Daoy (cell line): ENCODE data around the gene ISLR. TPM values are rescaled to one million over a fixed set of nuclear protein-coding genes. Genes with fewer than 3 reads are reported as not detected.
A peak's percentile ranks its signal among the peaks of the same experiment; 100 is the strongest.
"Not testable (repeated sequence)": the region's sequence is repeated elsewhere in the genome, so short reads cannot be mapped to it uniquely, and the experiment has no call there.

ENCODE experiments used
- DNase-seq: peaks from one replicate; pipeline ENCODE4 v3.0.0-alpha.2; 2015; ENCODE audit warnings: low read depth
- total RNA-seq: library from RNA; depleted of rRNA; stranded (reverse); fragments of >200 nt; shearing (Covaris generic); gene quantifications from 2 replicates; pipeline ENCODE4 v1.2.3, GENCODE V29; 2014

The ISLR gene
- total RNA-seq, 1 experiment from 2014 or later, result 0.29 TPM

DNA sequence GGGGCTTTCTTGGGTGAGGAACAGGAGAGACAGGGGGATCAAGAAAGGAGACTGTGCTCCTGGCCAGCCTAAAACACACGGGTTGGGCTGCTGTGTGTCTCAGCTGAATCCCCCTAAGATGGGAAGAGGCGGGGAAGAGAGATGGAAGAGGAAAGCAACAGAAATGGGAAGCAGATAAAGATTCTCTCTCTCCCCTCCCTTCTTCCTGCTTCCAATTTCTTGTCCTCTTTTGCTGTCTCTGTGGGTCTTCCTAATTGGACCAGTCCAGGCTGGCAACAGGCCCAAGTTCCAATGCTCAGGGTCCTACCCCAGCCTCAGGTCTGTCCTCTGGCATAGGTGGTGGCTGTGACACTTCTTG lies 36.0 kb upstream of the ISLR start:
- no peak for DNase-seq

DNA sequence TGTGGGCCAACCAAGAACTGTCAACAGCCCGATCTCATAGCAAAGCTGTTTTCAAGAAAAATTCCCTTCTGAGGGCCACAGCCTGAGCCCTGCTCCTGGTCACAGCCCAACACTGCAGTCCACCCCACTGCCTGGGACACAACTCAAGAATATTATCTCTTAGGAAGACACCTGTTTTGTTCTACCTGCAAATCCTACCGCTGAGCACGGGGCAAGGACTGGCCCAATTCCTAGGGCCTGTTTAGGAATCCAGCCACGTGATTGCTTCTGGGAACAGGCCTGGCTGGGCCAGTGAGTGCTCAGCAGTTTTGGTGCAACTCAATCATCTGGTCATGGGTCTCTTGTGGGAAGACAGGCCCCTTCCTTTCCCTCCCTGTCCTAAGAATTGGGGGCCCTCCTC lies 34.9 kb upstream of the ISLR start:
- no peak for DNase-seq

DNA sequence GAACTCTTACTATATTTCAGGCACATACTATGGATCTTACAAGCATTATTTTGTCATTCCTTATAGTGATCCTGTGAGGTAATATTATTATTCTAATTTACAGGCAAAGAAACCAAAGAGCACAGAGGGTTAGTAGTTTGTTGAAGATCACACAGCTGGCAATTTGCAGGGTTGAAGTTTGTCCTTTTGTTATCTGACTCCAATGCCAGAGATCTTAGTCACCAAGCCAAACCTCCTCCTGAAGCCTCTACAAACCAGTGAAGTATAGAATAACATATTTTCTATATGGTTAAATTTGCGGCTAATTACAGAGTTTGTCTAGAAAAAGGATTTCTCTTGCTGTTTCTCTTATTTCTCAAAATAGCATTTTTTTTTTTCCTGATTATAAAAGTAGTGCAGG lies 31.9 kb upstream of the ISLR start:
- DNase-seq, result peak; percentile 50

DNA sequence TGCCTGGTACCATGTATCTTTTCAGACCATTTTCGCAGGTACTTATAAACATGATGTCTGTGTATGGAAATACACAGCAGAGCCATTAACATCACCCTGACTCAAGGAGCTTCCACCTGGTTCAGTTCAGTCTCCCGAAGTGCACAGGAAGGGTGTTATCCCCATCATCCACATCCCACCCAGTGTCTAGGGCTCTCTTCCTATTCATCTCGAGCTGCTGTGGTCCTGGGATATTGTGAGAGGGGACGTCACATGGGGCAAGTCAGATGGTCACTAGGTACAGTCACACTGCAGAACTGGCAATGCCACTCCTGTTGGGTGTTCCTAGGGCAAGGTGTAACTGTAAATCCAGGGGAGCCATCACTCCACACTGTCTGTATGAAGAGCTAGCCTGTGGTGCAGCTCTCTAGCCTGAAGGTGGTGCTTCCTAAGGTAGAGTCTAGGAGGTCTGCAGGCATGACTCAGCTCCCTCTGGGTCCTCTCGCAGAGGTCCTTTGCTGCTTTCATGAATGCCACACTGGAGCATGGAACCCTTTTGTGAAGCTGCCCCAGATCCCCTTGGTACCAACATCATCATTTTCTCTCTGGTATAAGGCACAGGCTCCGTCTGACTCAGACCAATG lies 29.2 kb upstream of the ISLR start:
- DNase-seq, result peak; percentile 41

DNA sequence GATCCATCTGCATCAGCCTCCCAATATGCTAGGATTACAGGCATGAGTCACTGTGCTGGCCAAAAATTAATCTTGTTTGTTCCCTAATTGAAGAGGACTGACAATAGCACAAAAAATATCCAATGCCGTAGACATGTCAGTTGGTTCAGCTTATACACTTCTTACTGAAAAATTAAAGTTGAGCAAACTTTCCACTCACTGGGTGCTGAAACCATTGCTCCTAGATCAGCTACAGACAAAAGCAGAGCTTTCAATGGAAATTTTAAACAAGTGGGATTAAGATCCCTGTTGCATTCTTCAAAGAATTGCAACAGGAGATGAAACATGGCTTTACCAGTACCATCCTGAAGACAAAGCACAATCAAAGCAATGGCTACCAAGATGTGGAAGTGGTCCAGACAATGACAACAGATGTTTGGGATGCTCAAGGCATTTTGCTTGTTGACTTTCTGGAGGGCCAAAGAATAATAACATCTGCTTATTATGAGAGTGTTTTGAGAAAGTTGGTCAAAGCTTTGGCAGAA lies 27.2 kb upstream of the ISLR start:
- no peak for DNase-seq

DNA sequence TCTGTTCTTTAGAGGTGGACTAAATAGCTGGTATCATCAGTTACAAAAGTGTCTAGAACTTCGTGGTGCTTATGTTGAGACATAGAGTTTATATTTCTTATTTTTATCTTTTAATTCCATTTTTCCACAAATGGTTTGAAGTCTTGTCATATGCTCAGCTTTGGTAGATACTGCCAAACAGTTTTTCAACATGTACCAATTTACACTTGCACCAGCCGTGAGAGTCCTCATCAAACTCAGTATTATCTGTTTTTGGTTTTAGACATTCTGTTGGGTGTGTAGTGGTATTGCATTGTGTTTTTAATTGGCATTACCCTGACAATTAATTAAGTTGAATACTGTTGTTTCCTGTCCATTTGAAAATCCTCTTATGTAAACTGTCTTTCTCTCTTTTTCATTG lies 26.5 kb upstream of the ISLR start:
- no peak for DNase-seq

DNA sequence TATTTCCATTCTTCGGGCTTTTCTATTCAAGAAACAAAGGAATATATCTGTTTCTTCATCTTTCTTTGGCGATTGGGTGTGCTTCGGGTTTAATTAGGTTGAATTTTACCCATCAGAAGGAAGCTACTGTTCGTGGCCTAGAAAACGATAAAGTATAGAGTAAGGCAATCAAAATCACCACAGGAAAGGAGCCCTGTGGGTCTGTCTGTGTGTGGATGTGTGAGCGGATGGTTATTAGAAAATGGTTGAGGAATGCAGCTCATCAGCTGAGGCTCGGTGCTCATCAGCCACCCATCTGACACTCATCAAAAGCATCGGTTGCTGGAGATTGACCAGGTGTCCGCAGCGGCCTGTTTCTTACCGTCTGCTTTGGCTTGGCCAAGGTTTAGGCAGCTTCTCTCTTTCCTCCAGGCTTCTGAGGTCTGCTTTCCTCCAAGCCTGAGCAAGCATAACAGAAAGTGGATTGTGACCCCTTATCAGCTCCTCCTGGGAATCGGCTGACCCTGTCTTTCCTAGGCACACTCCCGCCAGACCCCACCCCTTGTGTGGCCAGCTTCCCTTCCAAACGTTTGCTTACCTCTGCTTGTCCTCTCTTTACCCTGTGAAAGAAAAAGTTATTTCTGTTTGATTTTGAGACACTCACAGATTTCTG lies 17.6 kb upstream of the ISLR start:
- DNase-seq, result no peak

DNA sequence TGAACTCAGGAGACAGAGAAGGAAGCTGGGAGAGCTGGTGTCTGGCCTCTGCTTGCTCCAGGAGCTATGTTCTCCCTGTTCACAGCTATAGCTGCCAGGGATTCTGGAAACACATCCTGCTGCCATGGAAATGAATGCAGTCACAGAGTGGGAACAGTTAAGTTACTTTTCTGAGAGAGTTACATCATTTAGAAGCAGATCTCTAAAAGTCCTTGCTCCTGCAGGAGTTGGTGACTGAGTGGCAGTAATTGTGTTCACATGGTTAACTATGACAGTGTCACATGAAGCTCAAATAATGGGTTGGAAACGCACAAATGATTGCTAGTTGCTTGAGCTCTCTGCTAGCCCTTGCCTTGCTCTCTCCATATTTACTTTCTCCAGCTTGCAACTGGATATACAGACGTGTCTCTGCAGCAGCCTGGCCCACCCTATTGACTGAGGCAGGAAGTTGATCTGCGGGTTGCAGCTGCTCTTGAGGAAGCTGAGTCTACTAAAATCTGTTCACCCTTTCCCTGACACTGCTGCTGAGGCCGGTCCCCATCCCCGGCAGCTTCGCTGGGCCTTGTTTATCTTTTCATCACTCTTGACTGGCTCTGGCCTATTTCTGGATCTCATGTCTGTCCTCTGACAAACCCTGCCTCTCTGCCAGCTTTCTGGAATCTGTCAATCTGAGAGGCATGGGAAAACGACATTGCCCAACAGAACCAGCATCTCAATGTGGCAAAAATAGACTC lies 16.7 kb upstream of the ISLR start:
- DNase-seq, result no peak

DNA sequence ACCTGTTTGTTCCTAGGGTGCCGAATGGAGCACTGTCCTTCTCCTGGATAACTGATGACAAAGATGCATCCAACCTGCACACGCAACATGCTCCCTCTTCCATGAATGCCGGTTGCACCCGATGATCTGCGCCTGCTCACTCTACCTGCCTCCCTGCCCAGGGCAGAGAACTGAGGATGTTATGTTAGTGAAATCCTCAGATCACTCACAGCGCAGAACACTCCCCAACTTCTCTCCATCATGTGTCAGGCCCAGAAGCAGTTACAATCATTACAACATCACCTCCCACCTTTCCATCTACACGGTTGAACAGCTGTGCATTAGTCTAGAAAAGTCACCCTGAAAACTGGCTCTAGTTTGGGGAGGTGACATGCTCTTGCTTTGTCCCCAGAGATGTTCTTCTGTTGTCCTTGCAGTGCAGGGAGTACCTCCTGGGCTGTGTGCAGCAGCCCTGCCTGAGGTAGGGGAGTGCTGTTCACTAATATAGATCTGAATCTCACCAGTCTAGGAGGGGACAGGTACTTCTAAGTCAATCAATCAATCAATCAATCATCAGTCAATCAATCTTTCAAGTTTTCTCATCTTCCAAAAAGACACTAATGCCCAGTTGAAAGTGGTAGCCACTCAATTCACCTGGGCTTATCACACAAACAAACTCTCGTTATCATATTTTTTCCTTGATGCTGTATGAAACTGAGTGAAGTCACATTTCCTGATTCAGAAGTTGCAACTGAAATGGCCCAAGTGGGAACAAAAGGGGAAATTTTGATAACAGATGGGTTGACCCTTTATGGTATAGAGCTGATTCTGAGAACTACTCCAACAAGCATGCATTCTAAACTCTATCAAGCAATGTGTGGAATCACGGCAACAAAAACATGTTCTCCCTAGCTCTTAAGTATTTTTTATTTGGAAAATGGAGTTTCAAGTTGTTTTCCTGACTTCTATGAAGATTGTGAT lies 15.4 kb upstream of the ISLR start:
- no peak for DNase-seq

DNA sequence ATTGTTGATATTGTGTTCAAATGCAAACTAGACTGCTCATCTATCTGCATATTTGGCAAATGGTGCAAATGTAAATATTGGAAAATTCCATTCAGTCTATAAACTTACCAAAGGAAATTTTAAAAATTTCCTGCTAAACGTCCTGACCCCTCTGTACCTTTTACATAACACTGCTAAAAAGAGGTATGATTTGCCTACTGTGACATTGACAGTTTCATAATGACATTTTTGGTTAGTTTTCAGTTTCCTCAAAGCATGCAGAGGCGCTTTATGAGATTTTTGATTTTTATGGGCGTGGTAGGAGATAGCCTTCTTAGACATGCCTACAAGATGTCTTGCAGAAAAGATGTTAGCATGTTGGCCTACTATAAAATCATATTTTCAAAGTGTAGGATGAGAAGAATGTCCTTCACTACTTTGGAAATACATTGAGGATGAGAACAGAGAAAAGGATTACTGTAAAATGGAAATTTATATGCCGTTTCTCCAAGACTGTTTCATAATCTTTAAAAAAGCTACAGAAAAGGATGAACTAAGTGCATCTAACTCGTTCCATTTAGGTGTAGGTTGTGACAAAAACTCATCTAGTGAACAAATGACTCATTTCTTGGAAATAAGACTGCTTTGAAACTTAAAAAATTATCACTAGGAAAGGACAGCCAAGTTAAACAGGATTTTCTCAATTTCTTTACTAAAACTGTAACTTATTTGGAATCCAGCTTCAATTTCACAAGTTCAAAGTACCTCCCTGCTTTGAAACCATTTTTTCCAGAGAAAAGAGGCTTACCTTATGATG lies 14.5 kb upstream of the ISLR start:
- no peak for DNase-seq

DNA sequence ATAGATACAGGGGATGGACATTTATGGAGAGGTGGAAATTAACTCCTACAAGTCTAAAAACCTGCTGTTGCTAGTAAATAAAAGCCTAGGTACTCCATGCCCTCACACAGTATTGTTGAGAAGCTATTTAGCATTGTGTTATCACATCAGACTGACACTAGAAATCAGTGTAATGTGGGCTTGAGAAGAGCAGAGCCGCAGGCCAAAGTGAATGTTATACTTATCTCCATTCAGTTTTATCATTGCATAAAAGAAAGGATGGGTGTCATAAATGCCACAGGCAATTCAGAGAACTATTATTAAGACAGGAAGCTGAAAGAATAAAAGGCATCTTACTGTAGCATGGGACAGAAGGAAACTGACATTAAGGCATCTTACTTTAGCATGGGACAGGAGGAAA lies 13.7 kb upstream of the ISLR start:
- DNase-seq, result no peak

DNA sequence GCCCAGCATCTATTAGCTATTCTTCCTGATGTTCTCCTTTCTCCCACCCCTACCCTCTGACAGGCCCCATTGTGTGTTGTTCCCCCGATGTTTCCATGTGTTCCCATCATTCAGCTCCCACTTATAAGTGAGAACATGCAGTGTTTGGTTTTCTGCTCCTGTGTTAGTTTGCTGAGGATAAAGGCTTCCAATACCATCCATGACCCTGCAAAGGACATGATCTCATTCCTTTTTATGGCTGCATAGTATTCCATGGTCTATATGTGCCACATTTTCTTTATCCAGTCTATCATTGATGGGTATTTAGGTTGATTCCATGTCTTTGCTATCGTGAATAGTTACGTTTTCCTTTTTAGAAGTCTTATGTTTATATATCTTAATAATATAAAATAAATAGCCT lies 13.1 kb upstream of the ISLR start:
- DNase-seq, result not testable (repeated sequence)

DNA sequence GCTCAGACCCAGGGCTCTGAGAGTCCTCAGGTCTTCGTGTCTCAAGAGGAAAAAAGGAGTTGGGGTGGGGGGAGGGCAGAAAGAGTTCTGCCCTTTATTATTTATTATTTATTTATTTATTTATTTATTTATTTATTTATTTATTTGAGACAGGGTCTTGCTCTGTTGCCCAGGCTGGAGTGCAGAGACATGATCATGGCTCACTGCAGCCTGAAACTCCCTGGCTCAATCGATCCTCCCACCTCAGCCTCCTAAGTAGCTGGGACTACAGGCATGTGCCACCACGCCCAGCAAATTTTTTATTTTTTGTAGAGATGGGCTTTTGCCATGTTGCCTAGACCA lies 11.3 kb upstream of the ISLR start:
- not testable (repeated sequence) for DNase-seq

DNA sequence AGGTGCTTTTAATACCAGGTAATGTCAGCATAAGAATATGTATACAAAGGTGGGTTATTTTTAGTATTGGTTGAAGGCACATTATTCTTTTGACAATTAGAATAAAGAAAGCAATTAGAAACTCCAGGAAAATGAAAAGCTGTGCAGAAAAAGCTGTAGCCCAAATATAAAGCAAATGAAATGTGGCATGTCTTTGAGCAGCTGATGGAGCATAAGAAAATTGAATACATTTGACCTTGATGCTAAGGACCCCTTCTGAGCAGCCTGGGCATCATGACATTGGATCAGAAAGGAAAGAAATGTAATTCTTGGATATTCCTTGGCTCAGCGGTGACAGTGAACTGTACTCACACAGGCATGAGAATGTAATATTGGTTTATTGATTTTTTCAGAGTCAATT lies 8.0 kb upstream of the ISLR start:
- DNase-seq, result no peak

DNA sequence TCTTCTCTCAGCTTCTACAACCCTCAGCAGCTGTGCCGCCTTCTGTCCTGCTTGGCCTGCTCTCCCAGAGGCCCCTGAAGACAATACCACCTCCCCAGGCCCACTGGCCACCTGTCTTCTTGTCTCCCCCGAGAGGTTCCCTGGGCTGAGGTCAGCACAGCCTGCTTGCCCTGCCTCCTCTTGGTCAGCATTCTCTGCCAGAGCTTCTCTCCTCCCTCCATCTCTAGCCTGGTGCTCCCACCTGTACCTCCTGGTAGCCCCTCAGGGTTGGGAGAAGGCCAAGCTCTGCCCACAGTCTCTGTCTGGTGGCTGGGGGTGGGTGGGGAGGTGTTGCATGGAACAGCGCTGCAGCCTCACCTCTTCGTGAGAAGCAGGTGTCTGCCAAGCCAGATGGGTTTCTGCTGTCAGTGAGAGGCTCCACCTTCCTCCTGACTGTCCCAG lies 5.6 kb upstream of the ISLR start:
- no peak for DNase-seq

DNA sequence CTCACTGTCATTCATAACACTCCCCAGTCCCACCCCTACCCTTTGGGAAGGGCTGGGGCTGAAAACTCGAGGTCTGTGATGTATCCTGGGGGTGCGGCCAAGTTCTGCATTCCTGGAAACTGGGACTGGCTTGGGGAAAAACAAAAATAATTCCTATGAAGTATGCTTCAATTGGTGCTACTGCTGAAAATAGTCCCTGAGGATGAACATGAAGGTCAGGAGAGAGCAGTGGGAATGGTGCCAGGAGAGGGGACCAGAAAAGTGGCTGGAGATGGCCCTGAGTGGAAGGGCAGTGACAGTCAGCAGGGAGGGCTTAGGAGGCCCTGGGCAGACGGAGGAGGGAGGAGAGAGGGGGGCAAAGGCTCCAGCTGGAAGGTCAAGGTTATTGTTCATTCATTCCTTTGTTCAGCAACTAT lies 4.8 kb upstream of the ISLR start:
- no peak for DNase-seq

DNA sequence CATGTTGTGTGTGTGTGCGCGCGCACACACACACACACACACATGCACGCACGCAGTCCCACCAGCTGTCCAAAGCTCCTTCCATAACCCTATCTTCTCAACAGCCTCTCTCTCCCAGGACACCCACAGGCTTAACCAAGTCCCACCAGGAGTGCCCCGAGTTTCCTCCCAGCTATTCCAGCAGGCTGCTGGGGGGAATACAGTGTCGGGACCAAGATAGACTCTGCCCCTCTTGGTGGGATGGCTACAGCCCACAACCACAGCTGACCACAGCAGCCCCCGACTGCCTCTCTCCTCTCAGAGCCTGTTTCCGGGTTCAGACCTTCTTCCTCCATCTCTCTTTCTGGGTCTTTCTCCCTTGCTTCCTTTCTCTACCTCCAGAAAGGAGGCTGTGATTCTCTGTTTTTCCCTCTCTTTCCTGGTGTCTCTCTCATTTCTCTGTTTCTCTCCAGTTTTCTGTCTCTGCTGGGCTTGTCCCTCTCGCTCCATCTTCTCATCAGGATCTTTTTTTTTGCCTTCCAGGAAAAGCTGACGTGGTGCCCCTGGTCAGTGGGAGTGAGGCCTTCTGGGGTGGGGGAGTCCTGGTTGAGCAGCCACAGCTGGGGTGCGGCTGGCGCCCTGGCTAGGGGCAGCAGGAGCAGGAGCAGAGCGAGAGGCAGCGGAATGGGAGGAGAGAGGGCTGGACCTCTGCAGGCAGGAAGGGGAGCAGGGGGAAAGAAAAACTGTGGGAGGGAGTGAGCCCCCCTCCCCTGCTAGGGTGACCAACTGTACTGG lies 3.3 kb upstream of the ISLR start:
- no peak for DNase-seq

DNA sequence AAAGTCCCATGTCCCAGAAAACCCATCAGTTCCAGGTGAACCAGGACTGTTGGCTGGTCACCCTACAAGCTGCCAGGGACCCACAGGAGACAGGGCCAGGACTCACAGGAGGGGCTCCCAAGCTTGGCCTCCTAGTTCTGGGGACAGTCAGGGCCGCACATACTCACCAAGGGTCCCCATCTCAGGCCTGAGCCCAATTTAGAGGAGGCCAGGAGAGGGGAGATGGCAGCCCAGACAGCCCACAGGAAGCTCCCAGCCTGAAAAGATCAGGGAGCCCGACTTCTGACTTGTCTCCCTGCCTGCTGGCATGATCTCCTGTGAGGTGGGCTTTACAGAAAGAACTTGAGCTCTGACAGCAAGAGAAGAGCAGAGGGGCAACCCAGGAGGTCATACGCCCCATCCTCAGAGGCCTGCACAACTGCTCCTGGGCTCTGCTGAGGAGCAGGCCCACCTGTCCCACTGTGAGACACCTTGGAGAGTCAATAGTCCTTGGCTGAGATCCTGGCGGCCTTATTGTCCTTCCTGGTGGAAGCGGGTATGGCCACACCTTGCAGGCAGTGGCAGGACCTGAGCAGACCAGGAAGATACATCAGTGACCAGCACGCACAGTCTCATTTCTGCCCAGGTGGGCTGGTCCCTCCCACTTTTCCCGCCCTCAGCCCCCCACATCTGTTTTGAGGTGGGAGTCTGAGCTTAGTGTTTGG lies 2.5 kb upstream of the ISLR start:
- no peak for DNase-seq

DNA sequence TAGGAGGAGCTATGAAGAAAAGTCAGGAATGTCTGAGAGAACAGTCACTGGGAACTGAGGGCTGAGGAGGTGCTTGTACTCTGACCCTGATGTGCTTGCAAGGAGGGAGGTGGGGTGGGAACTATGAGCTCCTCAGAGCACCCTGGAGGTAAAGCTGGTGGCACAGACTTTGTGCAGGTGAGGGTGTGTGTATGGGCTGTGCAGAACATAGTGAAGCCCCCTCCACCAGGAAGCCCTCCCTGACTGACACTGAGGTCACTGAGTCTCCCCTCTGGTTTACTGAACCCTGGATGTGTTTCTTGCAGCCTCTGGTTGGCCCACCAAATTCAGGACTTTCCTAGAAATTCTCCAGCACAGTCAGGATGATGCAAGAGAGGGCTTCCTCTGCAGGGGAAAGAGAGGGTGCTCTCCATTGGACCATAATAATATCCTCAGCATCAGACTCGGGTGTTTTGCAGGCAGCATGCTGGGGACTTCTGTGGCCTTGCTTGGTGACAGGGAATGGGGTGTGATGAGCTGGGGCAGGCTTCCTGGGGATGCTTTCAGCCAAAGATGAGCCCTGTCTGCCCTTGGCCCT lies 1.5 kb upstream of the ISLR start:
- no peak for DNase-seq
